GM12874 (cell line): ENCODE measurements around the gene NDST4.

ENCODE experiments used
- CTCF ChIP-seq: IDR thresholded peaks from 2 replicates; pipeline ENCODE4 v1.5.1; 2011; ENCODE audit warnings: low read depth, mild to moderate bottlenecking, control low read depth, low read length, moderate library complexity; ENCODE audit not compliant: insufficient read depth

NDST4 gene

GRCh38 chr4:114807357-114807756, 306.1 kb downstream of the NDST4 start:
- no peak for TF ChIP-seq CTCF

- no peak for TF ChIP-seq CTCF
These were observed 321.4 kb downstream of the NDST4 start for GRCh38 chr4:114791976-114792375.

GRCh38 chr4:114785570-114785969, 327.9 kb downstream of the NDST4 start:
- TF ChIP-seq CTCF, result no peak

GRCh38 chr4:114783215-114783595, 330.2 kb downstream of the NDST4 start:
- no peak for TF ChIP-seq CTCF

GRCh38 chr4:114782415-114783214, 330.8 kb downstream of the NDST4 start:
- TF ChIP-seq CTCF, result no peak

GRCh38 chr4:114780205-114780604, 333.2 kb downstream of the NDST4 start:
- TF ChIP-seq CTCF, result no peak
